Keratinocyte (primary cell): ENCODE measurements around the gene TDRD1. TPM values are rescaled to one million over a fixed set of nuclear protein-coding genes. Genes with fewer than 3 reads are reported as not detected.

Experiments
- DNase-seq: peaks from one replicate; pipeline ENCODE4 v3.0.0-alpha.2; 2011; ENCODE audit warnings: low read depth, missing footprints, low spot score
- FAIRE-seq: peaks from 2 replicates; lab custom pipeline; 2011; peaks lifted over from hg19 to GRCh38; lab: Jason Lieb, UNC
- H2AFZ ChIP-seq: 2 replicates; pipeline ENCODE4 v1.6.0; 2012; ENCODE audit warnings: low read length, control low read depth, inconsistent platforms; ENCODE audit not compliant: control insufficient read depth
- H3K27ac ChIP-seq: 2 replicates; pipeline ENCODE4 v1.5.1; 2011; ENCODE audit warnings: low read length; ENCODE audit not compliant: control insufficient read depth, insufficient read depth
- H3K27me3 ChIP-seq: 3 replicates; pipeline ENCODE4 v1.6.0; 2011; ENCODE audit warnings: low read length; ENCODE audit not compliant: control insufficient read depth, insufficient read depth; ENCODE audit errors: extremely low read depth
- H3K36me3 ChIP-seq, 2 experiments: 2 replicates in 1 of 2; 3 replicates in 1 of 2; pipeline ENCODE4 v1.5.1; 2011; ENCODE audit warnings: low read length in 2 of 2, mild to moderate bottlenecking in 1 of 2; ENCODE audit not compliant: control insufficient read depth in 2 of 2, insufficient read depth in 2 of 2; ENCODE audit errors: extremely low read depth in 1 of 2
- H3K4me1 ChIP-seq: 3 replicates; pipeline ENCODE4 v1.5.1; 2011; ENCODE audit warnings: low read length; ENCODE audit not compliant: control insufficient read depth, insufficient read depth; ENCODE audit errors: extremely low read depth
- H3K4me2 ChIP-seq: 3 replicates; pipeline ENCODE4 v1.6.0; 2011; ENCODE audit warnings: low read depth, low read length; ENCODE audit not compliant: control insufficient read depth, insufficient read depth; ENCODE audit errors: extremely low read depth
- H3K4me3 ChIP-seq, 3 experiments: fragments of 200-600 bp in 1 of 3; sonication (generic) in 1 of 3; 2 replicates in 2 of 3; 3 replicates in 1 of 3; pipeline ENCODE4 v1.5.1; 2011 to 2016; ENCODE audit warnings: low read length in 3 of 3, mild to moderate bottlenecking in 3 of 3, control low read depth in 2 of 3, inconsistent platforms in 1 of 3, low read depth in 1 of 3, mixed read lengths in 1 of 3, mixed run types in 1 of 3, moderate library complexity in 1 of 3; ENCODE audit not compliant: control insufficient read depth in 2 of 3, insufficient read depth in 2 of 3; ENCODE audit errors: extremely low read depth in 1 of 3
- H3K79me2 ChIP-seq: 2 replicates; pipeline ENCODE4 v1.6.0; 2012; ENCODE audit warnings: low read length; ENCODE audit not compliant: control insufficient read depth, insufficient read depth
- H3K9ac ChIP-seq: 3 replicates; pipeline ENCODE4 v1.6.0; 2011; ENCODE audit warnings: low read length; ENCODE audit not compliant: control insufficient read depth, insufficient read depth; ENCODE audit errors: extremely low read depth
- H3K9me1 ChIP-seq: 3 replicates; pipeline ENCODE4 v1.6.0; 2011; ENCODE audit warnings: low read length; ENCODE audit not compliant: control insufficient read depth, insufficient read depth; ENCODE audit errors: extremely low read depth
- H3K9me3 ChIP-seq: 2 replicates; pipeline ENCODE4 v1.5.1; 2012; ENCODE audit warnings: low read depth, low read length; ENCODE audit not compliant: control insufficient read depth
- H4K20me1 ChIP-seq: 3 replicates; pipeline ENCODE4 v1.6.0; 2011; ENCODE audit warnings: low read length; ENCODE audit not compliant: control insufficient read depth, insufficient read depth; ENCODE audit errors: extremely low read depth
- EZH2 ChIP-seq: IDR thresholded peaks from one replicate; pipeline ENCODE4 v1.6.1; 2012; ENCODE audit warnings: inconsistent platforms, mild to moderate bottlenecking, low read length, moderate library complexity
- dilution Hi-C: fragments of 300-500 bp; cut with MboI; formaldehyde crosslinking; loops from one replicate; pipeline ENCODE4 v1.7.0; 2020; ENCODE audit warnings: low sequenced_read_pairs; ENCODE audit not compliant: extremely low pct_ligation_motif_present
- polyA plus RNA-seq, 5 experiments: library from polyadenylated mRNA; depleted of rRNA in 3 of 5; stranded (reverse) in 3 of 5; stranded (forward) in 1 of 5; unstranded in 1 of 5; fragments of >200 nt; gene quantifications; 1 replicate in 1 of 5; 2 replicates in 3 of 5; 3 replicates in 1 of 5; pipeline versions ENCODE4 v1.2.1 to v1.2.3, GENCODE V29; 2011 to 2012; ENCODE audit warnings: missing spikeins in 2 of 5, low read depth in 1 of 5, low replicate concordance in 1 of 5
- TF ChIP-seq, protein P1 (sequence below), 3 experiments: IDR thresholded peaks in 1 of 3; conservative IDR thresholded peaks in 1 of 3; optimal IDR thresholded peaks in 1 of 3; 2 replicates in 2 of 3; 3 replicates in 1 of 3; pipeline versions ENCODE3 to v1.5.1; 2011; ENCODE audit warnings: low read length in 3 of 3, mild to moderate bottlenecking in 3 of 3, moderate library complexity in 2 of 3, control low read depth in 1 of 3, inconsistent platforms in 1 of 3; ENCODE audit not compliant: insufficient read depth in 2 of 3; ENCODE audit errors: extremely low read depth in 1 of 3

The TDRD1 gene
- polyA plus RNA-seq, 1 donor (not counting 4 experiments of a cell fraction or from before 2014, with no cell fraction given), result 0.56 TPM

DNA sequence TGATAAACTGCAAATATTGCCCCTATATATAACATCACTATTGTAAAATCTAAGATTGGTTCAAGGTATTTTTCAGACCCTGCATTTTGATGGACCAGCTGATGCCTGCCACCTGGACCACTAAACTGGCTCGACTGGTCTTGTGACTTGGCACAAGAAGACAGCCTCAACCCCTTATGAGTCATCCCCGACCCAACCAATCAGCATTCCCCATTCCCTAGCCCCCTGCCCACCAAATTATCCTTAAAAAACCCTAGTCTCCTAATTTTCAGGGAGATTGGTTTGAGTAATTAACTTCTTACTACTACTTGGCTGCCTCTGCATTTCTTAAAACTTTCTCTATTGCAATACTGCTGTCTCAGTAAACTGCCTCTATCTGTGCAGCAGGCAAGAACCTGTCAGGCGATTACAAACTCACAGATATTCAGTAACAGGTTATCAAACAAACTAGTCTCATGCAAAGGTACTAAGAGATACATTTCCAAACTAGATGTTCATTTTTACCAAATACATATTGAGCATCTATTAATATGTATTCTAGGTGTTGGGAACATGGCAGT, 10.6 kb upstream of the TDRD1 start:
- H3K27ac ChIP-seq, result no peak overlapping the region
- no peak overlapping the region for H3K4me3 ChIP-seq
- dilution Hi-C loops, result no loop called here
- H3K79me2 ChIP-seq, result peaks cover 76% of the 10 kb centered on the region
- H3K9me3 ChIP-seq, result peaks cover 3% of the 10 kb centered on the region
- no peaks in the 10 kb centered on the region for H3K36me3 ChIP-seq
- no peak for DNase-seq
- H3K9me1 ChIP-seq, result no peaks in the 10 kb centered on the region
- no peak for TF ChIP-seq EZH2
- TF ChIP-seq, protein P1, sequence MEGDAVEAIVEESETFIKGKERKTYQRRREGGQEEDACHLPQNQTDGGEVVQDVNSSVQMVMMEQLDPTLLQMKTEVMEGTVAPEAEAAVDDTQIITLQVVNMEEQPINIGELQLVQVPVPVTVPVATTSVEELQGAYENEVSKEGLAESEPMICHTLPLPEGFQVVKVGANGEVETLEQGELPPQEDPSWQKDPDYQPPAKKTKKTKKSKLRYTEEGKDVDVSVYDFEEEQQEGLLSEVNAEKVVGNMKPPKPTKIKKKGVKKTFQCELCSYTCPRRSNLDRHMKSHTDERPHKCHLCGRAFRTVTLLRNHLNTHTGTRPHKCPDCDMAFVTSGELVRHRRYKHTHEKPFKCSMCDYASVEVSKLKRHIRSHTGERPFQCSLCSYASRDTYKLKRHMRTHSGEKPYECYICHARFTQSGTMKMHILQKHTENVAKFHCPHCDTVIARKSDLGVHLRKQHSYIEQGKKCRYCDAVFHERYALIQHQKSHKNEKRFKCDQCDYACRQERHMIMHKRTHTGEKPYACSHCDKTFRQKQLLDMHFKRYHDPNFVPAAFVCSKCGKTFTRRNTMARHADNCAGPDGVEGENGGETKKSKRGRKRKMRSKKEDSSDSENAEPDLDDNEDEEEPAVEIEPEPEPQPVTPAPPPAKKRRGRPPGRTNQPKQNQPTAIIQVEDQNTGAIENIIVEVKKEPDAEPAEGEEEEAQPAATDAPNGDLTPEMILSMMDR (optimal IDR thresholded peaks at IDR 0.05 in 1 of 3, IDR thresholded peaks at IDR 0.05 in 1 of 3, conservative IDR thresholded peaks at IDR 0.05 in 1 of 3; ENCODE audit: extremely low read depth in 1 of 3, insufficient read depth in 2 of 3, low read length in 3 of 3), result no peak
- FAIRE-seq, result no peak
- H4K20me1 ChIP-seq, result no peaks in the 10 kb centered on the region
- H3K27me3 ChIP-seq, result no peaks in the 10 kb centered on the region
- H3K4me1 ChIP-seq, result peaks cover 12% of the 10 kb centered on the region
- no peak overlapping the region for H3K9ac ChIP-seq
- no peak overlapping the region for H3K4me2 ChIP-seq
- no peak overlapping the region for H2AFZ ChIP-seq

DNA sequence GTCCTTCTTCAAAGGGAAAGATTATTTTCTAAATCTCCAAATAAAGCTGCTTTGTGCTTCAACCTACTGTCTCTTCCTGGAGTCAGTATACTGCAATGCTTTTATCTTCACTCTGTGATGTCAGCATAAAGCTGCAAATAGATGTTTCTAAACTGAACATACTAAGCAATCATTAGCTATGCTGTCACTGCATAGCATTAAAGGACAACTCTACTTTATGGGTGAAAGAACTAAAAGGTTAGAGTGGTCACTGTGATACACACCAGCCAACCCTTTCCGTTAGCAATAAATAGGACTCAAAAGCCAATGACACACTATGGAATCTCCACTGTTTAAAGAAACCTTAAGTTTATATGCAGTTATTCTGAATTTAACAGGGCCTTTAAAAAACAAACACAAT, 6.9 kb upstream of the TDRD1 start:
- dilution Hi-C loops, result no loop called here
- Histone ChIP-seq H3K36me3 (no peaks in the 10 kb centered on the region), H3K4me3 (peak overlapping the region; percentile 86 to 100 (median 89)), H3K27ac (peak overlapping the region; percentile 94), H3K79me2 (peaks cover 62% of the 10 kb centered on the region), H3K4me2 (peak overlapping the region; percentile 71), H2AFZ (no peak overlapping the region), H3K9me3 (peaks cover 3% of the 10 kb centered on the region), H3K27me3 (no peaks in the 10 kb centered on the region), H3K9me1 (no peaks in the 10 kb centered on the region), H3K4me1 (peaks cover 6% of the 10 kb centered on the region), H3K9ac (peak overlapping the region; percentile 99), H4K20me1 (no peaks in the 10 kb centered on the region)
- FAIRE-seq (no peak), DNase-seq (no peak)
- no peak for TF ChIP-seq EZH2
- TF ChIP-seq, protein P1 (optimal IDR thresholded peaks at IDR 0.05 in 1 of 3, IDR thresholded peaks at IDR 0.05 in 1 of 3, conservative IDR thresholded peaks at IDR 0.05 in 1 of 3; ENCODE audit: extremely low read depth in 1 of 3, insufficient read depth in 2 of 3, low read length in 3 of 3), result no peak
